ENCODE measurements around the gene FBXW8.

FBXW8 gene

DNA sequence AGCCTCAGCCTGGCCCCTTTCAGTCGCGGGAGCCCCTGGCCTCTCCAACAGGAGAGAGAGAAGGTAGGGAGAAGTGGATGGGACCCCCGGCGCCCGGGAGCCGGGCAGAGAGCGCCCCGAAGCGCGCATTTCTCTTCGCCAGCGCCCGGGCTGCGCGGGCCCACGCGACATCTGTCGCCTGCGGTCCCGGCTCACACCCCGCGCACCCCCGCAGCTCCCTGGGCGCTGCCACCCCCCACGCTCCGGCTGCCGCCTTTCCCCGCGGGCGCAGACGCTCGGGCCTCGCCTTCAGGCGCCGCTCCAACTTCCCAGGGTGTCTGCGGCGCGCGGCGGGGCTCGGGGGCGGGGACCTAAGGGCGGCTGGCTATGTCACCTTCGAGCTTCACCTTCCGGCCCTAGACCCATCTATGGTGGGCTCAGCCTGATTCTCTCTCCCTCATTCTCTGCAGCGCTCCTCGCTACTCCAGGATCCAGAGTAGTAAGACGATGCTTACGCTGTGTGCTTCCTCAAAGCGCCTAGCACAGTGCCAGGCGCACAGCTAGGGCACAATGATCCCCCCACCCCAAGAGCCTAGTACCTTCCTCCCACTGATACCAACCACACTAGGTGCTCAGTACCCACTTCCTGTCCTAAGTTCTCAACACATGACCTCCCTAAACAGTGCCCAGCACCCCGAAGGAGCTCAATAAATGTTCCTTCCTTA lies 31.1 kb upstream of the FBXW8 start (continued):
- peak; percentile 87 for TF ChIP-seq ZBTB8A (tag by site-specific recombination; IDR thresholded peaks at IDR 0.05)
- TF ChIP-seq, protein P1, sequence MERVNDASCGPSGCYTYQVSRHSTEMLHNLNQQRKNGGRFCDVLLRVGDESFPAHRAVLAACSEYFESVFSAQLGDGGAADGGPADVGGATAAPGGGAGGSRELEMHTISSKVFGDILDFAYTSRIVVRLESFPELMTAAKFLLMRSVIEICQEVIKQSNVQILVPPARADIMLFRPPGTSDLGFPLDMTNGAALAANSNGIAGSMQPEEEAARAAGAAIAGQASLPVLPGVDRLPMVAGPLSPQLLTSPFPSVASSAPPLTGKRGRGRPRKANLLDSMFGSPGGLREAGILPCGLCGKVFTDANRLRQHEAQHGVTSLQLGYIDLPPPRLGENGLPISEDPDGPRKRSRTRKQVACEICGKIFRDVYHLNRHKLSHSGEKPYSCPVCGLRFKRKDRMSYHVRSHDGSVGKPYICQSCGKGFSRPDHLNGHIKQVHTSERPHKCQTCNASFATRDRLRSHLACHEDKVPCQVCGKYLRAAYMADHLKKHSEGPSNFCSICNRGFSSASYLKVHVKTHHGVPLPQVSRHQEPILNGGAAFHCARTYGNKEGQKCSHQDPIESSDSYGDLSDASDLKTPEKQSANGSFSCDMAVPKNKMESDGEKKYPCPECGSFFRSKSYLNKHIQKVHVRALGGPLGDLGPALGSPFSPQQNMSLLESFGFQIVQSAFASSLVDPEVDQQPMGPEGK (tag by site-specific recombination; IDR thresholded peaks at IDR 0.05), result peak; percentile 38; the same call in 1 of the 2 replicates
- peak; percentile 87 for TF ChIP-seq ZIC2 (tag by site-specific recombination; IDR thresholded peaks at IDR 0.05)
- peak; percentile 47 for TF ChIP-seq KLF9 (tag by site-specific recombination; IDR thresholded peaks at IDR 0.05; ENCODE audit: low read depth)
- peak; percentile 90 for TF ChIP-seq ZNF335 (tag by site-specific recombination; conservative IDR thresholded peaks at IDR 0.05)
- no peak for TF ChIP-seq ZNF416 (tag by site-specific recombination; IDR thresholded peaks at IDR 0.05)
- TF ChIP-seq, protein P2, sequence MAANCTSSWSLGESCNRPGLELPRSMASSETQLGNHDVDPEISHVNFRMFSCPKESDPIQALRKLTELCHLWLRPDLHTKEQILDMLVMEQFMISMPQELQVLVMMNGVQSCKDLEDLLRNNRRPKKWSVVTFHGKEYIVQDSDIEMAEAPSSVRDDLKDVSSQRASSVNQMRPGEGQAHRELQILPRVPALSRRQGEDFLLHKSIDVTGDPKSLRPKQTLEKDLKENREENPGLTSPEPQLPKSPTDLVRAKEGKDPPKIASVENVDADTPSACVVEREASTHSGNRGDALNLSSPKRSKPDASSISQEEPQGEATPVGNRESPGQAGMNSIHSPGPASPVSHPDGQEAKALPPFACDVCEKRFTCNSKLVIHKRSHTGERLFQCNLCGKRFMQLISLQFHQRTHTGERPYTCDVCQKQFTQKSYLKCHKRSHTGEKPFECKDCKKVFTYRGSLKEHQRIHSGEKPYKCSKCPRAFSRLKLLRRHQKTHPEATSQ (tag by site-specific recombination; IDR thresholded peaks at IDR 0.05), result no peak
- no peak for TF ChIP-seq ZNF658 (tag by site-specific recombination; IDR thresholded peaks at IDR 0.05)
- TF ChIP-seq MEIS1 (CRISPR knock-in tag; IDR thresholded peaks at IDR 0.05; ENCODE audit: borderline replicate concordance), result no peak
- TF ChIP-seq GLIS1 (tag by site-specific recombination; IDR thresholded peaks at IDR 0.05), result peak; percentile 70
- TF ChIP-seq ZFP37 (tag by site-specific recombination; IDR thresholded peaks at IDR 0.05), result no peak
- TF ChIP-seq, protein P3, sequence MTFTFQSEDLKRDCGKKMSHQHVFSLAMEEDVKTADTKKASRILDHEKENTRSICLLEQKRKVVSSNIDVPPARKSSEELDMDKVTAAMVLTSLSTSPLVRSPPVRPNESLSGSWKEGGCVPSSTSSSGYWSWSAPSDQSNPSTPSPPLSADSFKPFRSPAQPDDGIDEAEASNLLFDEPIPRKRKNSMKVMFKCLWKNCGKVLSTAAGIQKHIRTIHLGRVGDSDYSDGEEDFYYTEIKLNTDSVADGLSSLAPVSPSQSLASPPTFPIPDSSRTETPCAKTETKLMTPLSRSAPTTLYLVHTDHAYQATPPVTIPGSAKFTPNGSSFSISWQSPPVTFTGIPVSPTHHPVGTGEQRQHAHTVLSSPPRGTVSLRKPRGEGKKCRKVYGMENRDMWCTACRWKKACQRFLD (tag by site-specific recombination; IDR thresholded peaks at IDR 0.05), result no peak
- no peak for TF ChIP-seq ZNF311 (tag by site-specific recombination; IDR thresholded peaks at IDR 0.05; ENCODE audit: borderline replicate concordance)
- TF ChIP-seq SP2 (tag by site-specific recombination; IDR thresholded peaks at IDR 0.05), result peak; percentile 37
- peak; percentile 65 for TF ChIP-seq GLIS2 (tag by site-specific recombination; IDR thresholded peaks at IDR 0.05)
- peak; percentile 32; the same call in 1 of the 2 replicates for TF ChIP-seq ZBTB17 (tag by site-specific recombination; IDR thresholded peaks at IDR 0.05)
- TF ChIP-seq ZNF221 (tag by site-specific recombination; IDR thresholded peaks at IDR 0.05; ENCODE audit: borderline replicate concordance), result no peak
- no peak for TF ChIP-seq ZNF777 (tag by site-specific recombination; IDR thresholded peaks at IDR 0.05; ENCODE audit: borderline replicate concordance)
- no peak for TF ChIP-seq ZNF302 (tag by site-specific recombination; IDR thresholded peaks at IDR 0.05; ENCODE audit: low read depth)
- 0 out of 2 replicates have a peak, but pooled peaks have one; percentile 7 for TF ChIP-seq ZBTB1 (tag by site-specific recombination; IDR thresholded peaks at IDR 0.05)
- no peak for TF ChIP-seq ZNF473 (tag by site-specific recombination; IDR thresholded peaks at IDR 0.05)
- TF ChIP-seq, protein P4, sequence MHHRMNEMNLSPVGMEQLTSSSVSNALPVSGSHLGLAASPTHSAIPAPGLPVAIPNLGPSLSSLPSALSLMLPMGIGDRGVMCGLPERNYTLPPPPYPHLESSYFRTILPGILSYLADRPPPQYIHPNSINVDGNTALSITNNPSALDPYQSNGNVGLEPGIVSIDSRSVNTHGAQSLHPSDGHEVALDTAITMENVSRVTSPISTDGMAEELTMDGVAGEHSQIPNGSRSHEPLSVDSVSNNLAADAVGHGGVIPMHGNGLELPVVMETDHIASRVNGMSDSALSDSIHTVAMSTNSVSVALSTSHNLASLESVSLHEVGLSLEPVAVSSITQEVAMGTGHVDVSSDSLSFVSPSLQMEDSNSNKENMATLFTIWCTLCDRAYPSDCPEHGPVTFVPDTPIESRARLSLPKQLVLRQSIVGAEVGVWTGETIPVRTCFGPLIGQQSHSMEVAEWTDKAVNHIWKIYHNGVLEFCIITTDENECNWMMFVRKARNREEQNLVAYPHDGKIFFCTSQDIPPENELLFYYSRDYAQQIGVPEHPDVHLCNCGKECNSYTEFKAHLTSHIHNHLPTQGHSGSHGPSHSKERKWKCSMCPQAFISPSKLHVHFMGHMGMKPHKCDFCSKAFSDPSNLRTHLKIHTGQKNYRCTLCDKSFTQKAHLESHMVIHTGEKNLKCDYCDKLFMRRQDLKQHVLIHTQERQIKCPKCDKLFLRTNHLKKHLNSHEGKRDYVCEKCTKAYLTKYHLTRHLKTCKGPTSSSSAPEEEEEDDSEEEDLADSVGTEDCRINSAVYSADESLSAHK (tag by site-specific recombination; IDR thresholded peaks at IDR 0.05), result 0 out of 2 replicates have a peak, but pooled peaks have one; percentile 16
- TF ChIP-seq, protein P5, sequence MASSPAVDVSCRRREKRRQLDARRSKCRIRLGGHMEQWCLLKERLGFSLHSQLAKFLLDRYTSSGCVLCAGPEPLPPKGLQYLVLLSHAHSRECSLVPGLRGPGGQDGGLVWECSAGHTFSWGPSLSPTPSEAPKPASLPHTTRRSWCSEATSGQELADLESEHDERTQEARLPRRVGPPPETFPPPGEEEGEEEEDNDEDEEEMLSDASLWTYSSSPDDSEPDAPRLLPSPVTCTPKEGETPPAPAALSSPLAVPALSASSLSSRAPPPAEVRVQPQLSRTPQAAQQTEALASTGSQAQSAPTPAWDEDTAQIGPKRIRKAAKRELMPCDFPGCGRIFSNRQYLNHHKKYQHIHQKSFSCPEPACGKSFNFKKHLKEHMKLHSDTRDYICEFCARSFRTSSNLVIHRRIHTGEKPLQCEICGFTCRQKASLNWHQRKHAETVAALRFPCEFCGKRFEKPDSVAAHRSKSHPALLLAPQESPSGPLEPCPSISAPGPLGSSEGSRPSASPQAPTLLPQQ (tag by site-specific recombination; IDR thresholded peaks at IDR 0.05), result 0 out of 2 replicates have a peak, but pooled peaks have one; percentile 9
- no peak for TF ChIP-seq ZNF324 (tag by site-specific recombination; IDR thresholded peaks at IDR 0.05)
- TF ChIP-seq ZNF785 (tag by site-specific recombination; IDR thresholded peaks at IDR 0.05), result no peak
- TF ChIP-seq, protein P6, sequence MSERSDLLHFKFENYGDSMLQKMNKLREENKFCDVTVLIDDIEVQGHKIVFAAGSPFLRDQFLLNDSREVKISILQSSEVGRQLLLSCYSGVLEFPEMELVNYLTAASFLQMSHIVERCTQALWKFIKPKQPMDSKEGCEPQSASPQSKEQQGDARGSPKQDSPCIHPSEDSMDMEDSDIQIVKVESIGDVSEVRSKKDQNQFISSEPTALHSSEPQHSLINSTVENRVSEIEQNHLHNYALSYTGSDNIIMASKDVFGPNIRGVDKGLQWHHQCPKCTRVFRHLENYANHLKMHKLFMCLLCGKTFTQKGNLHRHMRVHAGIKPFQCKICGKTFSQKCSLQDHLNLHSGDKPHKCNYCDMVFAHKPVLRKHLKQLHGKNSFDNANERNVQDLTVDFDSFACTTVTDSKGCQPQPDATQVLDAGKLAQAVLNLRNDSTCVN (tag by site-specific recombination; optimal IDR thresholded peaks at IDR 0.05), result peak; percentile 73
- no peak for TF ChIP-seq REPIN1 (tag by site-specific recombination; IDR thresholded peaks at IDR 0.05; ENCODE audit: low read depth)
